K562 (cell line): ENCODE data around the gene SIRT7. TPM values are rescaled to one million over a fixed set of nuclear protein-coding genes. Genes with fewer than 3 reads are reported as not detected.

Experiments used
- ARID1B ChIP-seq: fragments of 450-650 bp; IDR thresholded peaks from 2 replicates; pipeline ENCODE4 v1.6.1; 2016; ENCODE audit warnings: antibody characterized with exemption, mild to moderate bottlenecking, inconsistent platforms
- CCAR2 ChIP-seq: fragments of 200-400 bp; formaldehyde crosslinking; IDR thresholded peaks from 2 replicates; pipeline ENCODE4 v1.6.1; 2017; ENCODE audit warnings: mild to moderate bottlenecking, low read depth, low read length
- GATAD2A ChIP-seq: fragments of 450-650 bp; IDR thresholded peaks from 2 replicates; pipeline ENCODE4 v1.6.1; 2017
- JUN ChIP-seq, 2 experiments: sonication (generic) in 1 of 2; formaldehyde crosslinking in 1 of 2; IDR thresholded peaks; 2 replicates each; pipeline versions ENCODE4 v1.6.1 to v1.8.0; 2012 to 2022; ENCODE audit warnings: borderline replicate concordance in 2 of 2, mild to moderate bottlenecking in 2 of 2, improper control_type of control experiment in 1 of 2, low read depth in 1 of 2, low read length in 1 of 2, missing genetic modification reagents in 1 of 2
- MEIS2 ChIP-seq: fragments of 450-650 bp; IDR thresholded peaks from 2 replicates; pipeline ENCODE4 v1.6.1; 2014; ENCODE audit warnings: mild to moderate bottlenecking; ENCODE audit not compliant: partially characterized antibody
- MTA1 ChIP-seq: fragments of 450-650 bp; IDR thresholded peaks from 2 replicates; pipeline ENCODE4 v1.6.1; 2017; ENCODE audit warnings: borderline replicate concordance
- NFIC ChIP-seq: fragments of 450-650 bp; IDR thresholded peaks from 2 replicates; pipeline ENCODE4 v1.6.1; 2017; ENCODE audit warnings: mild to moderate bottlenecking, inconsistent platforms
- NR2C1 ChIP-seq, 2 experiments: fragments of 450-650 bp; IDR thresholded peaks; 2 replicates each; pipeline ENCODE4 v1.6.1; 2017; ENCODE audit warnings: mild to moderate bottlenecking in 2 of 2, antibody characterized with exemption in 1 of 2, inconsistent platforms in 1 of 2, missing compliant biosample characterization in 1 of 2, missing genetic modification characterization in 1 of 2
- RAD21 ChIP-seq, 2 experiments: fragments of 250-450 bp in 1 of 2; fragments of 450-650 bp in 1 of 2; sonication (Bioruptor Pico) in 1 of 2; formaldehyde crosslinking in 1 of 2; IDR thresholded peaks in 1 of 2; conservative IDR thresholded peaks in 1 of 2; 2 replicates each; pipeline versions ENCODE4 v1.4.0 to v1.8.0; 2020 to 2022; ENCODE audit warnings: mild to moderate bottlenecking in 2 of 2, moderate library complexity in 1 of 2
- RB1 ChIP-seq: fragments of 450-650 bp; IDR thresholded peaks from 2 replicates; pipeline ENCODE4 v1.6.1; 2017; ENCODE audit warnings: low read depth, mild to moderate bottlenecking
- RFX1 ChIP-seq: fragments of 450-650 bp; IDR thresholded peaks from 2 replicates; pipeline ENCODE4 v1.6.1; 2016; ENCODE audit warnings: mild to moderate bottlenecking, moderate library complexity
- SNIP1 ChIP-seq: fragments of 450-650 bp; IDR thresholded peaks from 2 replicates; pipeline ENCODE4 v1.7.1; 2017; ENCODE audit warnings: low read depth, mild to moderate bottlenecking
- SNRNP70 ChIP-seq: fragments of 200-400 bp; formaldehyde crosslinking; optimal IDR thresholded peaks from 2 replicates; pipeline ENCODE3; 2017; ENCODE audit warnings: low read depth, low read length
- SRF ChIP-seq, 2 experiments: fragments of 250-450, 450-650 bp in 1 of 2; sonication (Bioruptor Pico) in 1 of 2; sonication (generic) in 1 of 2; formaldehyde crosslinking; IDR thresholded peaks; 2 replicates each; pipeline versions ENCODE4 v1.5.0 to v1.5.1; 2020 to 2022; ENCODE audit warnings: mild to moderate bottlenecking in 1 of 2, missing genetic modification reagents in 1 of 2
- TCF3 ChIP-seq: sonication (generic); formaldehyde crosslinking; IDR thresholded peaks from 2 replicates; pipeline ENCODE4 v1.4.0; 2020; ENCODE audit warnings: mild to moderate bottlenecking, missing genetic modification reagents
- TCF7L2 ChIP-seq: fragments of 150-350 bp; IDR thresholded peaks from 2 replicates; pipeline ENCODE4 v1.6.1; 2016; ENCODE audit warnings: low read depth, mild to moderate bottlenecking, low read length, moderate library complexity
- TRIM28 ChIP-seq: fragments of 450-650 bp; IDR thresholded peaks from 2 replicates; pipeline ENCODE4 v1.6.1; 2017
- ZNF212 ChIP-seq: fragments of 450-650 bp; formaldehyde crosslinking; IDR thresholded peaks from 2 replicates; pipeline ENCODE4 v1.4.0; 2020; ENCODE audit warnings: mild to moderate bottlenecking
- ZSCAN32 ChIP-seq: fragments of 450-650 bp; formaldehyde crosslinking; IDR thresholded peaks from 2 replicates; pipeline ENCODE4 v1.4.0; 2020; ENCODE audit warnings: mild to moderate bottlenecking, moderate library complexity
- polyA plus RNA-seq, 8 experiments: library from polyadenylated mRNA; depleted of rRNA in 4 of 8; stranded (reverse) in 5 of 8; unstranded in 3 of 8; fragments of >200 nt; fragmentation: Nextera tagmentation in 2 of 8; fragmentation: Illumina TruSeq in 1 of 8; extraction: Ambion mirVana in 2 of 8; extraction: Trizol in 1 of 8; gene quantifications; 2 replicates each; pipeline versions ENCODE4 v1.2.1 to v1.2.3, GENCODE V29; 2011 to 2014; ENCODE audit warnings: inconsistent platforms in 1 of 8, missing spikeins in 1 of 8
- total RNA-seq, 7 experiments: library from RNA; depleted of rRNA in 6 of 7; stranded (reverse); fragments of >200 nt in 6 of 7; fragmentation: Illumina TruSeq in 2 of 7; extraction: Trizol in 2 of 7; gene quantifications; 2 replicates each; pipeline versions ENCODE4 v1.2.1 to v1.2.3, GENCODE V29; 2011 to 2021; ENCODE audit warnings: low replicate concordance in 1 of 7
- TF ChIP-seq, protein P1 (sequence below): sonication (generic); formaldehyde crosslinking; IDR thresholded peaks from 2 replicates; pipeline ENCODE4 v1.5.0; 2020; ENCODE audit warnings: missing genetic modification reagents
- TF ChIP-seq, protein P2 (sequence below), 3 experiments: IDR thresholded peaks in 2 of 3; conservative IDR thresholded peaks in 1 of 3; 2 replicates each; pipeline ENCODE4 v1.5.1; 2011 to 2012; ENCODE audit warnings: low read length in 3 of 3, mild to moderate bottlenecking in 3 of 3, control low read depth in 2 of 3, improper control_type of control experiment in 1 of 3, inconsistent platforms in 1 of 3, low read depth in 1 of 3, mixed read lengths in 1 of 3, moderate library complexity in 1 of 3; ENCODE audit not compliant: insufficient read depth in 2 of 3
- TF ChIP-seq, protein P3 (sequence below), 2 experiments: fragments of 250-450 bp in 1 of 2; fragments of 450-650 bp in 1 of 2; sonication (Bioruptor Pico) in 1 of 2; IDR thresholded peaks; 2 replicates each; pipeline versions ENCODE4 v1.6.1 to v1.8.0; 2016 to 2021; ENCODE audit warnings: mild to moderate bottlenecking in 2 of 2, moderate library complexity in 2 of 2, missing compliant biosample characterization in 1 of 2, missing genetic modification characterization in 1 of 2
- TF ChIP-seq, protein P4 (sequence below): fragments of 450-650 bp; conservative IDR thresholded peaks from 2 replicates; pipeline ENCODE4 v1.6.1; 2016; ENCODE audit warnings: missing genetic modification characterization, low read depth, mild to moderate bottlenecking, missing compliant biosample characterization, moderate library complexity

The SIRT7 gene
- total and polyA plus RNA-seq, 9 of the 15 experiments (the other 6 are each of a cell fraction or from before 2014, with no cell fraction given) = 1.6 to 54.8 (median 20.3) TPM

DNA sequence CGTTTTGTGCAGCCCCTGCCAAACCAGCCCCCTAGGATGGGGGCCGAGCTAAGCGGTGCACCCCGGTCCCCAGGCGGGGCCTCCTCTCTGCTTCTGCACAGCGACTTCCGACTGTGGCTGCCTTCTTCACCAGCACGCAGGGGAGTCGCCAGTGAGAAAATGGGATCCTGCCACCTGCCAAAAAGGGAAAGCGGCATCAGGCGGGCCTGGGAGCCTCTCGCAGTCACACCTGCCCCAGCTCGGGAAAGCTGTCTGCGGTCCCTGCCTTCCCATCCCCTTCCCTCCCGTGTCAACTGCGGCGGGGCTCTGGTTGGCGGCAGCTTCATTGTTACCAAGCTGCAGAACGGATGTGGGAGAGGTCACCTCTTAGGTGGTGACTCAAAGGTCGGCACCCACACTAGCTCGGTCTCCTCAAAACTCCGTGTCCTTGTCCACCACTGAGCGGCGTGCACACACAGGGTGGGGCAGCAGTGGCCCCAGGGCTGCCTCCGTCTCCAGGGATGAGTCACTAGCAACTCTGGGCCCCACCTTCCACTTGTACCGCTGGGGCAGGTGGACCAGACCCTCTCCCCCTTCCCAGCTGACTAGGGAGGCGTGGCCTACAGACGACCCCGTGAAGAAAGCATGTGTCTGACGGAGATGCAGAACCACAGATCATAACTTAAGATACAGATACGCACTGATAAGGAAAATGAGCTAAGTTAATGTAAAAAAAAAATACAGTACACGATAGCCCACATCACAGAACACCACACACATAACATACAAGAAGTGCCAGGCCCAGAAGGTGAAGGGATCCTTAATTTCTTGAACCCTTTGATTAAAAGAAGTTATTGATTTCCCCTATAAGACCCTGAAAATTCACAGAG lies 5.3 kb downstream of the SIRT7 start (continued):
- peak; percentile 93 for TF ChIP-seq JUN (IDR thresholded peaks at IDR 0.05; ENCODE audit: borderline replicate concordance, low read depth, low read length)
- TF ChIP-seq JUN (CRISPR knock-in tag; IDR thresholded peaks at IDR 0.05; ENCODE audit: borderline replicate concordance) = no peak
- TF ChIP-seq ARID1B = peak; percentile 65
- TF ChIP-seq SRF (CRISPR knock-in tag; IDR thresholded peaks at IDR 0.05) = no peak
- TF ChIP-seq ZSCAN32 (CRISPR knock-in tag) = peak; percentile 57; the same call in 1 of the 2 replicates
- TF ChIP-seq, protein P1, sequence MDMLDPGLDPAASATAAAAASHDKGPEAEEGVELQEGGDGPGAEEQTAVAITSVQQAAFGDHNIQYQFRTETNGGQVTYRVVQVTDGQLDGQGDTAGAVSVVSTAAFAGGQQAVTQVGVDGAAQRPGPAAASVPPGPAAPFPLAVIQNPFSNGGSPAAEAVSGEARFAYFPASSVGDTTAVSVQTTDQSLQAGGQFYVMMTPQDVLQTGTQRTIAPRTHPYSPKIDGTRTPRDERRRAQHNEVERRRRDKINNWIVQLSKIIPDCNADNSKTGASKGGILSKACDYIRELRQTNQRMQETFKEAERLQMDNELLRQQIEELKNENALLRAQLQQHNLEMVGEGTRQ (CRISPR knock-in tag) = no peak
- 0 out of 2 replicates have a peak, but pooled peaks have one; percentile 39 for TF ChIP-seq TCF3 (CRISPR knock-in tag)
- TF ChIP-seq CCAR2 = no peak
- no peak for TF ChIP-seq MEIS2
- 0 out of 2 replicates have a peak, but pooled peaks have one; percentile 51 for TF ChIP-seq GATAD2A
- TF ChIP-seq, protein P2, sequence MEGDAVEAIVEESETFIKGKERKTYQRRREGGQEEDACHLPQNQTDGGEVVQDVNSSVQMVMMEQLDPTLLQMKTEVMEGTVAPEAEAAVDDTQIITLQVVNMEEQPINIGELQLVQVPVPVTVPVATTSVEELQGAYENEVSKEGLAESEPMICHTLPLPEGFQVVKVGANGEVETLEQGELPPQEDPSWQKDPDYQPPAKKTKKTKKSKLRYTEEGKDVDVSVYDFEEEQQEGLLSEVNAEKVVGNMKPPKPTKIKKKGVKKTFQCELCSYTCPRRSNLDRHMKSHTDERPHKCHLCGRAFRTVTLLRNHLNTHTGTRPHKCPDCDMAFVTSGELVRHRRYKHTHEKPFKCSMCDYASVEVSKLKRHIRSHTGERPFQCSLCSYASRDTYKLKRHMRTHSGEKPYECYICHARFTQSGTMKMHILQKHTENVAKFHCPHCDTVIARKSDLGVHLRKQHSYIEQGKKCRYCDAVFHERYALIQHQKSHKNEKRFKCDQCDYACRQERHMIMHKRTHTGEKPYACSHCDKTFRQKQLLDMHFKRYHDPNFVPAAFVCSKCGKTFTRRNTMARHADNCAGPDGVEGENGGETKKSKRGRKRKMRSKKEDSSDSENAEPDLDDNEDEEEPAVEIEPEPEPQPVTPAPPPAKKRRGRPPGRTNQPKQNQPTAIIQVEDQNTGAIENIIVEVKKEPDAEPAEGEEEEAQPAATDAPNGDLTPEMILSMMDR (IDR thresholded peaks at IDR 0.05 in 2 of 3, conservative IDR thresholded peaks at IDR 0.05 in 1 of 3; ENCODE audit: insufficient read depth in 2 of 3, low read depth in 1 of 3, low read length in 3 of 3) = peak; percentile 51 to 63 (median 62)
- no peak; the same call in 1 of the 2 replicates for TF ChIP-seq RFX1
- TF ChIP-seq NR2C1 (IDR thresholded peaks at IDR 0.05) = no peak
- peak; percentile 40; the same call in 1 of the 2 replicates for TF ChIP-seq NR2C1 (tag; IDR thresholded peaks at IDR 0.05)
- TF ChIP-seq TCF7L2 = no peak
- no peak for TF ChIP-seq SNRNP70
- peak; percentile 40; the same call in 1 of the 2 replicates for TF ChIP-seq RB1
- TF ChIP-seq TRIM28 = no peak
- TF ChIP-seq NFIC = no peak
- TF ChIP-seq ZNF212 (CRISPR knock-in tag) = no peak
- TF ChIP-seq, protein P3, sequence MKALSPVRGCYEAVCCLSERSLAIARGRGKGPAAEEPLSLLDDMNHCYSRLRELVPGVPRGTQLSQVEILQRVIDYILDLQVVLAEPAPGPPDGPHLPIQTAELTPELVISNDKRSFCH (CRISPR knock-in tag; IDR thresholded peaks at IDR 0.05) = no peak
- TF ChIP-seq, protein P3 (tag; IDR thresholded peaks at IDR 0.05) = 0 out of 2 replicates have a peak, but pooled peaks have one; percentile 46
- TF ChIP-seq, protein P4, sequence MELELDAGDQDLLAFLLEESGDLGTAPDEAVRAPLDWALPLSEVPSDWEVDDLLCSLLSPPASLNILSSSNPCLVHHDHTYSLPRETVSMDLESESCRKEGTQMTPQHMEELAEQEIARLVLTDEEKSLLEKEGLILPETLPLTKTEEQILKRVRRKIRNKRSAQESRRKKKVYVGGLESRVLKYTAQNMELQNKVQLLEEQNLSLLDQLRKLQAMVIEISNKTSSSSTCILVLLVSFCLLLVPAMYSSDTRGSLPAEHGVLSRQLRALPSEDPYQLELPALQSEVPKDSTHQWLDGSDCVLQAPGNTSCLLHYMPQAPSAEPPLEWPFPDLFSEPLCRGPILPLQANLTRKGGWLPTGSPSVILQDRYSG (tag) = no peak
- TF ChIP-seq MTA1 = peak; percentile 61; the same call in 1 of the 2 replicates
- peak; percentile 33 to 75; a peak in 3 of 4 replicates for TF ChIP-seq RAD21 (CRISPR knock-in tag; conservative IDR thresholded peaks at IDR 0.05 in 1 of 2, IDR thresholded peaks at IDR 0.05 in 1 of 2)
- no peak for TF ChIP-seq SNIP1
